Ishikawa (cell line): ENCODE data around the gene LIMS2.

ENCODE experiments used
- EP300 ChIP-seq: IDR thresholded peaks from 2 replicates; pipeline ENCODE4 v1.6.1; 2012; ENCODE audit warnings: borderline replicate concordance
- NFIC ChIP-seq: IDR thresholded peaks from 2 replicates; pipeline ENCODE4 v1.6.1; 2012
- RAD21 ChIP-seq: IDR thresholded peaks from 2 replicates; pipeline ENCODE4 v1.6.1; 2012; ENCODE audit warnings: low read depth
- TCF12 ChIP-seq: IDR thresholded peaks from 2 replicates; pipeline ENCODE4 v1.6.1; 2012; ENCODE audit warnings: low read depth
- TEAD4 ChIP-seq: IDR thresholded peaks from 2 replicates; pipeline ENCODE4 v1.6.1; 2012
- YY1 ChIP-seq: IDR thresholded peaks from 2 replicates; pipeline ENCODE4 v1.6.1; 2012; ENCODE audit warnings: low read depth
- TF ChIP-seq, protein P1 (sequence below): IDR thresholded peaks from 2 replicates; pipeline ENCODE4 v1.6.1; 2012

DNA sequence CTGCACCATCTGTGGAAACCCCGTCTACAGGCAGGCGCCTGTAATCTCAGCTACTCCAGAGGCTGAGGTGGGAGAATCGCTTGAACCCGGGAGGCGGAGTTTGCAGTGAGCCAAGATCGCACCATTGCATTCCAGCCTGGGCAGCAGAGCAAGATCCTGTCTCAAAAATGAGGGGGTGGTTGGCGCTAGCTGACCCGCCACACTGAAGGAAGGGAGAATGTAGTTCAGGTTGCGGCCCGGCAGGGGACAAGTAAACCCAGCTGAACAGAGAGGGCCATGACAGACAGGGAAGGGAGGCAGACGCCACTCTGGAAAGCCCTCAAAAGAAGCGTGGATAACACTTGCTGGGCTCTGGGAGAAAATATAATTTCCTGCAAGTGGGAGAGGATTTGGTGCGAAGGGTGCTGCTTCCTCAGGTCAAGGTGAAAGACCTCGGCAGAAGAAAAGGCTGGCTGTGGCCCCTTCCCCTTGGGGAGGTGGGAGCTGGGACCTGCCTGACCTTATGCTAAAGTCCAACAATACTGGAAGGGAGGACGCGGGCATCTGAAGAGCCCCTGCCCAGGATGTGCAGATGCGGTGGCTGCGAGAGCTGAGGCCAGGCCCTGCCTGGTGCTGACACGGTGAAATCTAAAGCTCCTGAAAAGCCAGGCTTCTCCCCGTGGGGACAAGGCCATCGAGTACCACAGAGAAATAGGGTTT is 22.3 kb upstream of the LIMS2 start:
- TF ChIP-seq EP300 (no peak), TEAD4 (no peak), TCF12 (no peak), RAD21 (no peak), YY1 (no peak), NFIC (no peak)
- TF ChIP-seq, protein P1, sequence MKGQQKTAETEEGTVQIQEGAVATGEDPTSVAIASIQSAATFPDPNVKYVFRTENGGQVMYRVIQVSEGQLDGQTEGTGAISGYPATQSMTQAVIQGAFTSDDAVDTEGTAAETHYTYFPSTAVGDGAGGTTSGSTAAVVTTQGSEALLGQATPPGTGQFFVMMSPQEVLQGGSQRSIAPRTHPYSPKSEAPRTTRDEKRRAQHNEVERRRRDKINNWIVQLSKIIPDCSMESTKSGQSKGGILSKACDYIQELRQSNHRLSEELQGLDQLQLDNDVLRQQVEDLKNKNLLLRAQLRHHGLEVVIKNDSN: no peak
